Skeletal muscle tissue (tissue), 4 donors: ENCODE measurements around the gene RBM33. TPM values are rescaled to one million over a fixed set of nuclear protein-coding genes. Genes with fewer than 3 reads are reported as not detected.

Experiments used
- H3K27ac ChIP-seq: one replicate; pipeline ENCODE4 v1.7.0; 2013; ENCODE audit warnings: mild to moderate bottlenecking, low read depth, low read length, inconsistent platforms
- H3K27me3 ChIP-seq, 3 donors: one replicate each; pipeline ENCODE4 v1.7.0; 2013; ENCODE audit warnings: low read length in 3 of 3; ENCODE audit not compliant: control insufficient read depth in 3 of 3, insufficient read depth in 3 of 3
- H3K36me3 ChIP-seq, 3 donors: one replicate each; pipeline ENCODE4 v1.7.0; 2013; ENCODE audit warnings: low read length in 3 of 3; ENCODE audit not compliant: control insufficient read depth in 3 of 3, insufficient read depth in 3 of 3
- H3K4me1 ChIP-seq, 3 donors: one replicate each; pipeline ENCODE4 v1.7.0; 2013; ENCODE audit warnings: low read length in 3 of 3, mild to moderate bottlenecking in 3 of 3; ENCODE audit not compliant: control insufficient read depth in 3 of 3, insufficient read depth in 3 of 3
- H3K4me3 ChIP-seq, 3 donors: one replicate each; pipeline ENCODE4 v1.7.0; 2013; ENCODE audit warnings: low read length in 3 of 3
- H3K9ac ChIP-seq, 3 donors: one replicate each; pipeline ENCODE4 v1.7.0; 2013; ENCODE audit warnings: low read length in 3 of 3, mild to moderate bottlenecking in 3 of 3, moderate library complexity in 2 of 3, low read depth in 1 of 3
- H3K9me3 ChIP-seq, 3 donors: one replicate each; pipeline ENCODE4 v1.7.0; 2013; ENCODE audit warnings: low read length in 3 of 3; ENCODE audit not compliant: control insufficient read depth in 3 of 3
- total RNA-seq: library from RNA; depleted of rRNA; stranded (reverse); fragments of >200 nt; gene quantifications from one replicate; pipeline ENCODE4 v1.2.3, GENCODE V29; 2014
- donor health status: Osteomylitis.

Gene RBM33
- total RNA-seq, 1 donor from 2014 or later, result 53.2 TPM

DNA sequence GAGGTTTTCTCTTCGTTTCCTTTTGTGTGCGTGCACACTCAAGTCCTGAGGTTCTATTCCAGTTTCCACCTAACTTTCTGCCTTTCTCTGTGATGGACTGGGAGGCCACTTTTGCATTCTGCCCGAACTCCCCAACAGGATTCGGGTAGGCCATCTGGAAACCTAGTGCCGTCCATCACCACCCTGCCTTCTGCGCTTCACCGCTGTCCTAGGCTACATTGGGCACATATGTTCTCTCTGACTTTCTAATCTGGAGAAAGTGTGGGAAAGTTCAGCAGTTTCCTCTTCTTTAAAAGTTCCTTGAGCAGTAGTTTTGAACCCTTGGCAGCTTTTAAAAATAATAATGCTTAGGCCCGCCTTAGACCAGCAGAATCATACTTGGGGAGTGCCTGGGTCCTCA is 121.0 kb downstream of the RBM33 start:
- Histone ChIP-seq H3K27ac (no peak overlapping the region), H3K9ac (no peak overlapping the region), H3K27me3 (no peaks in the 10 kb centered on the region), H3K9me3 (no peaks in the 10 kb centered on the region), H3K4me3 (no peak overlapping the region), H3K4me1 (peaks cover 6 to 21% (median 13%) of the 10 kb centered on the region in 3 donors), H3K36me3 (peaks cover 43 to 50% (median 44%) of the 10 kb centered on the region in 3 donors)

- H3K9ac ChIP-seq, result no peak overlapping the region
- H3K4me1 ChIP-seq, result peaks cover 6 to 21% (median 13%) of the 10 kb centered on the region in 3 donors
- no peak overlapping the region for H3K4me3 ChIP-seq
- H3K36me3 ChIP-seq, result peaks cover 44 to 53% (median 50%) of the 10 kb centered on the region in 3 donors
- no peaks in the 10 kb centered on the region for H3K9me3 ChIP-seq
- H3K27ac ChIP-seq, result no peak overlapping the region
- H3K27me3 ChIP-seq, result no peaks in the 10 kb centered on the region
These were observed 121.9 kb downstream of the RBM33 start for GRCh38 chr7:155766386-155766785.

DNA sequence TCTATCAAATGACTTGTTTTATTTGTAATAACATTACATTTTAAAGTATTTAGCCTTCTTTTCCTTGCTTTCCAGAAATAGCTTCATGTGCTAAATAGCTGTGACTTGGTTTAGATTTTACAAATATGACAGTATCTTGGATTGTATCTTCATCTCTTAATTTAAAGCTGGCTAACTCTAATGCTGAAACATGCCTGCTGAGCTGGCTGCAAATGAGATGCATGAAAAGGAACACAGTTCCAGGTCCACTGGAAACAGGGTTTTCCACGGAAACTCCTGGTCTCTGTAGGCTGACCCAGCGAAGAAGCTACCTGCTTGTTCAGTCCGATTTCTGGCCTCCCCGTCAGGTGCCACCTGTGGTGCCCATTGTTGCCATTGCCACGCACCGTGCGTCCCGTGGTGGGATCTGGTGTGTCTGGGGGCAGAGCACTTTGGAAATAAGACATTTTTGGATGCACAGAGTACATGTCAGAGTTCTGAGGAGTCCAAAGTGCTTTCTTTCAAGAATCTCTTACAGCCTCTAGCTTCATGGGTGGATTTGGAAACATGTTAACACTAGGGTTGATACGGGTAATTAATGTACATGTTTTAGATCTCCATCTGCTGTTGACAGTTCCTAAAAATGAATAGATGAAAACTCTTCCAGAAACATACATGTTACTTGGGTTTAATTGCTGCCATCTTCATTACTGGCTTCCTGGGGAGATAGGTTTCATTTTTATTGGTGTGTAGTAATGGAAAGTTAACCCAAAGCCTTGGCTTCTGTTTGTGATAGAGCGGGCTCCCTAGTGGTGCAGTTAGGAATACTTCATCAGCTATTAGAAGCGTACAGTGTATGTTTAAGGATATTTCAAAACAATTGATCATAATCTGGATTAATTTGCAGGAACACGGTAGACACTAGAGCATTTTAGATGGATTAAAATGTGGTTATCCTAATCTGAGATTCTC is 122.8 kb downstream of the RBM33 start:
- Histone ChIP-seq H3K9ac (no peak overlapping the region), H3K9me3 (no peaks in the 10 kb centered on the region), H3K27me3 (no peaks in the 10 kb centered on the region), H3K27ac (no peak overlapping the region), H3K4me1 (peaks cover 6 to 15% (median 8%) of the 10 kb centered on the region in 3 donors), H3K4me3 (no peak overlapping the region), H3K36me3 (peaks cover 44 to 53% (median 53%) of the 10 kb centered on the region in 3 donors)

DNA sequence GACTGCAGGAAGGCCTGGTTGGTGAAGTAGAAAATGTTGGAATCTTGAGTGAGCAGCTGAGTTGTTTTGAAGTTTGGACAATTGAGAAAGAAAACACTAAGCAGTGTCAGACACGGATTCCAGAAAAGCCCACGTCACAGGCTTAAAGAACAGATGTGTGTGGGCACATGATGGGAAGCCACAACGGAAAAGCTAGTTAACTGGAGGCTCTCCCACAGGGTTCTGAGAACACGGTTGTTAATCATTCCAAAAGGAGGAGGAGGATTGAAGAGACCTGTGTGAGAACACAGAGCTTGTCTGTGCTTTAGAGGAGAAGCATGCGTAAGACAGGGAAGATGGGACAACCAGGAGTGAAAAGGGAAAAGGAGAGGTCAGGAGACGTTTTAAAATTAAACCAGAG is 125.2 kb downstream of the RBM33 start:
- Histone ChIP-seq H3K4me1 (no peaks in the 10 kb centered on the region), H3K9me3 (no peaks in the 10 kb centered on the region), H3K27me3 (no peaks in the 10 kb centered on the region), H3K27ac (no peak overlapping the region), H3K36me3 (peaks cover 38 to 53% (median 49%) of the 10 kb centered on the region in 3 donors), H3K4me3 (no peak overlapping the region), H3K9ac (no peak overlapping the region)

DNA sequence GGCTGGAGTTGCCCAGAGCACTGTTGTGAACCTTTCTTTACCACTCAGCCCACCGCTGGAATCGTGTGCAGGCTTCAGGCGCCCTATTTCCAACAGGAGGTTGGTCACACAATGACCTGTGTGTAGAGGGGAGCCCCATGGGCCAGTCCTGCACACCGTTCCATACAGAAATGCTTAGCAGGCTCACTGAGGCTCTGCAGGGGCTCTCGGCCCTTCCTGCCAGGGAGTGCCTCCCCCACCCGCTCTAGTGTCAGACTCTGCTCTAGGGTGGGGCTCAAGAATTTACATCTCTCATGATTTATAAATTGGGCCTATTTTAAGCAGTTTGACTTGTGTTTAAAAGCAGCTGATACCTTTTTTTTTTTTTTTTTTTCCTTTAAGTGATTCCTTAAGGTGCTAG is 125.8 kb downstream of the RBM33 start:
- Histone ChIP-seq H3K4me1 (no peaks in the 10 kb centered on the region), H3K9ac (no peak overlapping the region), H3K27ac (no peak overlapping the region), H3K36me3 (peaks cover 43 to 55% (median 49%) of the 10 kb centered on the region in 3 donors), H3K4me3 (no peak overlapping the region), H3K27me3 (no peaks in the 10 kb centered on the region), H3K9me3 (no peaks in the 10 kb centered on the region)

DNA sequence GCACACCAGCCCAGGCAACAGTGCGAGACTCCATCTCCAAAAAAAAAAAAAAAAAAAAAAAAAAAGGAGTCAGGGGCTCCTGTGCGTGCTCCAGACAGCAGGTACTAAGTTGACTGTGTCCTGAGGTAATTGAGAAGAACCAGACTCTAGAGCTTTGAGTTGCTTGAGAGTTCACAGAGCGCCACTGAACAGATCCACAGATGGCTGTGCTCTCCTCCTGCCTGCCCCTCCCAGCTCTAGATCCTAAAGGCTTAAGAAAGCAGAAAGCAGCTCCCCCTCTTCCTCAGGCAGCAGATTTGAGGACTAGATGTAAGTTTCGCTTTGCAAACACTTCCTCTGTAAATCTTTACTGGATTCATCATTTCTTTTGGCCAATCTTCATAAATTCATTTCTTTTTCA is 129.1 kb downstream of the RBM33 start:
- H3K4me1 ChIP-seq, result no peaks in the 10 kb centered on the region
- H3K4me3 ChIP-seq, result no peak overlapping the region
- no peak overlapping the region for H3K27ac ChIP-seq
- H3K27me3 ChIP-seq, result no peaks in the 10 kb centered on the region
- peaks cover 36 to 54% (median 54%) of the 10 kb centered on the region in 3 donors for H3K36me3 ChIP-seq
- no peak overlapping the region for H3K9ac ChIP-seq
- no peaks in the 10 kb centered on the region for H3K9me3 ChIP-seq

DNA sequence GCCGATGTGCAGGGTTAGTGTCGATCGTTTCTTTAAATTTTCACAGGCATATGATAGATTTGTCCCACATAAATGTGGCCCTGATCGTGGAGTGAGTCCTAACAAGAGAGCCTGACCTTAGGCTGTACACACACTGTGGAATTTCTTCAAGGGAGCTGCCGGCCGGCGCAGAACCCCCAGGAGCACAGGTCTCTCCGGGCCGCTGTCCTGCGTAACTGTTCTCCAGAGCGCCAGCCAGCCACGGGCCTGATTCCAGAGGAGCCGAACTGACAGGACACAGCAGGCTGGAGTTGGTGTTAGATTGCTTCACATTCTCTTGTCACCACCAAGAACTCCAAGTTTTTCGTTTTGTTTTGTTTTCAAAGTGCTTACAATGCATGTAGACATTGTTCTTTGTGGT is 130.5 kb downstream of the RBM33 start:
- Histone ChIP-seq H3K4me3 (no peak overlapping the region), H3K36me3 (peaks cover 27 to 56% (median 51%) of the 10 kb centered on the region in 3 donors)

GRCh38 chr7:155775691-155776090 is 131.2 kb downstream of the RBM33 start:
- Histone ChIP-seq H3K9me3 (no peaks in the 10 kb centered on the region), H3K27me3 (no peaks in the 10 kb centered on the region), H3K9ac (no peak overlapping the region), H3K36me3 (peaks cover 30 to 56% (median 52%) of the 10 kb centered on the region in 3 donors), H3K4me3 (no peak overlapping the region), H3K4me1 (no peaks in the 10 kb centered on the region), H3K27ac (no peak overlapping the region)

More for the DNA sequence above, 130.5 kb downstream of the RBM33 start:
- Histone ChIP-seq H3K27ac (no peak overlapping the region), H3K9me3 (no peaks in the 10 kb centered on the region), H3K4me1 (no peaks in the 10 kb centered on the region), H3K27me3 (no peaks in the 10 kb centered on the region), H3K9ac (no peak overlapping the region)

- no peak overlapping the region for H3K27ac ChIP-seq
- no peaks in the 10 kb centered on the region for H3K4me1 ChIP-seq
- peaks cover 35 to 58% (median 55%) of the 10 kb centered on the region in 3 donors for H3K36me3 ChIP-seq
- H3K27me3 ChIP-seq, result no peaks in the 10 kb centered on the region
- H3K4me3 ChIP-seq, result no peak overlapping the region
- no peaks in the 10 kb centered on the region for H3K9me3 ChIP-seq
- no peak overlapping the region for H3K9ac ChIP-seq
These were observed 132.1 kb downstream of the RBM33 start for GRCh38 chr7:155776606-155777005.

GRCh38 chr7:155778349-155778748 is 133.9 kb downstream of the RBM33 start:
- no peaks in the 10 kb centered on the region for H3K4me1 ChIP-seq
- H3K4me3 ChIP-seq, result no peak overlapping the region
- no peaks in the 10 kb centered on the region for H3K27me3 ChIP-seq
- H3K27ac ChIP-seq, result no peak overlapping the region
- H3K9ac ChIP-seq, result no peak overlapping the region
- peaks cover 38 to 66% (median 55%) of the 10 kb centered on the region in 3 donors for H3K36me3 ChIP-seq
- H3K9me3 ChIP-seq, result no peaks in the 10 kb centered on the region
